ENCODE results near the gene COL4A1. TPM values are rescaled to one million over a fixed set of nuclear protein-coding genes. Genes with fewer than 3 reads are reported as not detected.

The COL4A1 gene
- total and polyA plus RNA-seq, 2 of the 13 experiments (the other 11 are each of a cell fraction or from before 2014, with no cell fraction given), result not detected

DNA sequence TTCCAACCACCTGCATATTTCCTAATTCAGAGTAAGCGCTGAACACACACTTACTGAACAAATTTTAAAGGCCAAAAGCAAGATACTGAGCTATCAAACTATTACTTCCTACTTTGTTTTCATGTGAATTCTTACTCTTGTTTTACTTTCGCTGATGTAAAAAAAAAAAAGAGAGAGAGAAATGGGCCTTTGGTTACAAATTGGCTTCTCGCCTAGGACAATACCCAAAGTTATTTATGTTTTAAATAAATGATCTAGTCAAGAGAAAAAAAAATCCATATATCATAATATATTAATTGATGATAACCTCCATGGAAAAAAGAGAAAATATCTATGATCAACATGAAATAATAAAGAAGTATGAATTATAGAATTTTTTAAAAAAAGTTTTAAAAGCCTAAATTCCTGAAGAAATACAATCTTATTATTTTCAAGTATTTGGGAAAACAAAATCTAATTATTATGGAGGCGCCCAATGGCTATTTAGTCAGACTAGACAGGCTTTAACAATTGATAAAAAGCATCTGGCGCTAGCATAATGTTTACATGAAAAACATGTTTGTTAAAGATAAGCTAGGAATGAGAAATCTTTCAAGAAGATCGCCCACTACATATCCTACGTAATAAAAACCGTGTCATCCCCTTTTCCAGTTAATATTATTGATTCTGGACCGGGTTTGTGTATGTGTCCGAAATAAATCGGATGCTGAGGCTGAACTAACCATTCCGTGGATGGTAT, 9.0 kb downstream of the COL4A1 start:
- Histone ChIP-seq H3K36me3 (replicated peaks in 1 of 2; ENCODE audit: control insufficient read depth in 1 of 2, insufficient read depth in 2 of 2, low read length in 2 of 2) (no peaks in the 10 kb centered on the region), H3K9me3 (ENCODE audit: low read length) (no peaks in the 10 kb centered on the region), H3K4me2 (ENCODE audit: low read depth, low read length) (no peak overlapping the region), H3K27ac (ENCODE audit: extremely low read length, insufficient read depth, low read length) (no peak overlapping the region), H4K20me1 (ENCODE audit: insufficient read depth, low read length) (no peaks in the 10 kb centered on the region), H3K9ac (ENCODE audit: insufficient read depth, low read depth, low read length) (no peak overlapping the region), H3K4me1 (ENCODE audit: insufficient read depth, low read length) (no peaks in the 10 kb centered on the region), H3K4me3 (replicated peaks in 1 of 3; ENCODE audit: insufficient read depth in 1 of 3, low read depth in 2 of 3, low read length in 3 of 3) (no peak overlapping the region), H2AFZ (ENCODE audit: low read length) (no peak overlapping the region), H3K79me2 (ENCODE audit: insufficient read depth, low read length) (no peaks in the 10 kb centered on the region), H3K27me3 (ENCODE audit: control insufficient read depth in 1 of 2, insufficient read depth in 2 of 2, low read length in 2 of 2) (peaks cover 6 to 35% of the 10 kb centered on the region in 2 experiments; a peak in 4 of 5 replicates)
- TF ChIP-seq MED13 (CRISPR knock-in tag; IDR thresholded peaks at IDR 0.05) (no peak), MTA1 (CRISPR knock-in tag; IDR thresholded peaks at IDR 0.05; ENCODE audit: borderline replicate concordance) (no peak), SIX1 (CRISPR knock-in tag; IDR thresholded peaks at IDR 0.05; ENCODE audit: borderline replicate concordance) (no peak), ZNF816 (CRISPR knock-in tag; IDR thresholded peaks at IDR 0.05; ENCODE audit: borderline replicate concordance) (no peak)
- TF ChIP-seq, protein P1, sequence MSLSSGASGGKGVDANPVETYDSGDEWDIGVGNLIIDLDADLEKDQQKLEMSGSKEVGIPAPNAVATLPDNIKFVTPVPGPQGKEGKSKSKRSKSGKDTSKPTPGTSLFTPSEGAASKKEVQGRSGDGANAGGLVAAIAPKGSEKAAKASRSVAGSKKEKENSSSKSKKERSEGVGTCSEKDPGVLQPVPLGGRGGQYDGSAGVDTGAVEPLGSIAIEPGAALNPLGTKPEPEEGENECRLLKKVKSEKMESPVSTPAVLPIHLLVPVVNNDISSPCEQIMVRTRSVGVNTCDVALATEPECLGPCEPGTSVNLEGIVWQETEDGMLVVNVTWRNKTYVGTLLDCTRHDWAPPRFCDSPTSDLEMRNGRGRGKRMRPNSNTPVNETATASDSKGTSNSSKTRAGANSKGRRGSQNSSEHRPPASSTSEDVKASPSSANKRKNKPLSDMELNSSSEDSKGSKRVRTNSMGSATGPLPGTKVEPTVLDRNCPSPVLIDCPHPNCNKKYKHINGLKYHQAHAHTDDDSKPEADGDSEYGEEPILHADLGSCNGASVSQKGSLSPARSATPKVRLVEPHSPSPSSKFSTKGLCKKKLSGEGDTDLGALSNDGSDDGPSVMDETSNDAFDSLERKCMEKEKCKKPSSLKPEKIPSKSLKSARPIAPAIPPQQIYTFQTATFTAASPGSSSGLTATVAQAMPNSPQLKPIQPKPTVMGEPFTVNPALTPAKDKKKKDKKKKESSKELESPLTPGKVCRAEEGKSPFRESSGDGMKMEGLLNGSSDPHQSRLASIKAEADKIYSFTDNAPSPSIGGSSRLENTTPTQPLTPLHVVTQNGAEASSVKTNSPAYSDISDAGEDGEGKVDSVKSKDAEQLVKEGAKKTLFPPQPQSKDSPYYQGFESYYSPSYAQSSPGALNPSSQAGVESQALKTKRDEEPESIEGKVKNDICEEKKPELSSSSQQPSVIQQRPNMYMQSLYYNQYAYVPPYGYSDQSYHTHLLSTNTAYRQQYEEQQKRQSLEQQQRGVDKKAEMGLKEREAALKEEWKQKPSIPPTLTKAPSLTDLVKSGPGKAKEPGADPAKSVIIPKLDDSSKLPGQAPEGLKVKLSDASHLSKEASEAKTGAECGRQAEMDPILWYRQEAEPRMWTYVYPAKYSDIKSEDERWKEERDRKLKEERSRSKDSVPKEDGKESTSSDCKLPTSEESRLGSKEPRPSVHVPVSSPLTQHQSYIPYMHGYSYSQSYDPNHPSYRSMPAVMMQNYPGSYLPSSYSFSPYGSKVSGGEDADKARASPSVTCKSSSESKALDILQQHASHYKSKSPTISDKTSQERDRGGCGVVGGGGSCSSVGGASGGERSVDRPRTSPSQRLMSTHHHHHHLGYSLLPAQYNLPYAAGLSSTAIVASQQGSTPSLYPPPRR (CRISPR knock-in tag; IDR thresholded peaks at IDR 0.05; ENCODE audit: borderline replicate concordance), result no peak
- TF ChIP-seq, protein P2, sequence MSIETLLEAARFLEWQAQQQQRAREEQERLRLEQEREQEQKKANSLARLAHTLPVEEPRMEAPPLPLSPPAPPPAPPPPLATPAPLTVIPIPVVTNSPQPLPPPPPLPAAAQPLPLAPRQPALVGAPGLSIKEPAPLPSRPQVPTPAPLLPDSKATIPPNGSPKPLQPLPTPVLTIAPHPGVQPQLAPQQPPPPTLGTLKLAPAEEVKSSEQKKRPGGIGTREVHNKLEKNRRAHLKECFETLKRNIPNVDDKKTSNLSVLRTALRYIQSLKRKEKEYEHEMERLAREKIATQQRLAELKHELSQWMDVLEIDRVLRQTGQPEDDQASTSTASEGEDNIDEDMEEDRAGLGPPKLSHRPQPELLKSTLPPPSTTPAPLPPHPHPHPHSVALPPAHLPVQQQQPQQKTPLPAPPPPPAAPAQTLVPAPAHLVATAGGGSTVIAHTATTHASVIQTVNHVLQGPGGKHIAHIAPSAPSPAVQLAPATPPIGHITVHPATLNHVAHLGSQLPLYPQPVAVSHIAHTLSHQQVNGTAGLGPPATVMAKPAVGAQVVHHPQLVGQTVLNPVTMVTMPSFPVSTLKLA (IDR thresholded peaks at IDR 0.05), result no peak
- TF ChIP-seq, protein P3, sequence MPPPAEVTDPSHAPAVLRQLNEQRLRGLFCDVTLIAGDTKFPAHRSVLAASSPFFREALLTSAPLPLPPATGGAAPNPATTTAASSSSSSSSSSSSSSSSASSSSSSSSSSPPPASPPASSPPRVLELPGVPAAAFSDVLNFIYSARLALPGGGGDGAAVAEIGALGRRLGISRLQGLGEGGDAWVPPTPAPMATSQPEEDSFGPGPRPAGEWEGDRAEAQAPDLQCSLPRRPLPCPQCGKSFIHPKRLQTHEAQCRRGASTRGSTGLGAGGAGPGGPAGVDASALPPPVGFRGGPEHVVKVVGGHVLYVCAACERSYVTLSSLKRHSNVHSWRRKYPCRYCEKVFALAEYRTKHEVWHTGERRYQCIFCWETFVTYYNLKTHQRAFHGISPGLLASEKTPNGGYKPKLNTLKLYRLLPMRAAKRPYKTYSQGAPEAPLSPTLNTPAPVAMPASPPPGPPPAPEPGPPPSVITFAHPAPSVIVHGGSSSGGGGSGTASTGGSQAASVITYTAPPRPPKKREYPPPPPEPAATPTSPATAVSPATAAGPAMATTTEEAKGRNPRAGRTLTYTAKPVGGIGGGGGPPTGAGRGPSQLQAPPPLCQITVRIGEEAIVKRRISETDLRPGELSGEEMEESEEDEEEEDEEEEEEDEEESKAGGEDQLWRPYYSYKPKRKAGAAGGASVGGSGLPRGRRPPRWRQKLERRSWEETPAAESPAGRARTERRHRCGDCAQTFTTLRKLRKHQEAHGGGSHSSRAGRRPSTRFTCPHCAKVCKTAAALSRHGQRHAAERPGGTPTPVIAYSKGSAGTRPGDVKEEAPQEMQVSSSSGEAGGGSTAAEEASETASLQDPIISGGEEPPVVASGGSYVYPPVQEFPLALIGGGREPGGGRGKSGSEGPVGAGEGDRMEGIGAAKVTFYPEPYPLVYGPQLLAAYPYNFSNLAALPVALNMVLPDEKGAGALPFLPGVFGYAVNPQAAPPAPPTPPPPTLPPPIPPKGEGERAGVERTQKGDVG (CRISPR knock-in tag; IDR thresholded peaks at IDR 0.05; ENCODE audit: borderline replicate concordance), result no peak
- TF ChIP-seq, protein P4, sequence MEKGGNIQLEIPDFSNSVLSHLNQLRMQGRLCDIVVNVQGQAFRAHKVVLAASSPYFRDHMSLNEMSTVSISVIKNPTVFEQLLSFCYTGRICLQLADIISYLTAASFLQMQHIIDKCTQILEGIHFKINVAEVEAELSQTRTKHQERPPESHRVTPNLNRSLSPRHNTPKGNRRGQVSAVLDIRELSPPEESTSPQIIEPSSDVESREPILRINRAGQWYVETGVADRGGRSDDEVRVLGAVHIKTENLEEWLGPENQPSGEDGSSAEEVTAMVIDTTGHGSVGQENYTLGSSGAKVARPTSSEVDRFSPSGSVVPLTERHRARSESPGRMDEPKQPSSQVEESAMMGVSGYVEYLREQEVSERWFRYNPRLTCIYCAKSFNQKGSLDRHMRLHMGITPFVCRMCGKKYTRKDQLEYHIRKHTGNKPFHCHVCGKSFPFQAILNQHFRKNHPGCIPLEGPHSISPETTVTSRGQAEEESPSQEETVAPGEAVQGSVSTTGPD (CRISPR knock-in tag; IDR thresholded peaks at IDR 0.05), result no peak
- BruUV-seq (replicated peaks), result no TSS peak
- FAIRE-seq (no peak), DNase-seq (ENCODE audit: low spot score) (no peak), ATAC-seq (no peak)
- ChIA-PET CTCF (ENCODE audit: low intra/inter-chr PET ratio, low total read pairs) (no interaction called here), POLR2A (no interaction called here)
- intact Hi-C loops (cut with micrococcal nuclease; ENCODE audit: unreplicated experiment), result no loop called here
- in situ Hi-C loops (cut with HindIII; ENCODE audit: extremely low pct_ligation_motif_present, low pct_unique_long_range_greater_than_20kb), result no loop called here
- WGBS (ENCODE audit: low lambda C conversion rate), result 25% methylated on average over 12 of the region's 12 CpGs
